Osteocyte (in vitro differentiated cells): ENCODE data around the gene MYT1. TPM values are rescaled to one million over a fixed set of nuclear protein-coding genes. Genes with fewer than 3 reads are reported as not detected.

Source experiments
- DNase-seq: peaks from one replicate; pipeline ENCODE4 v3.0.0; 2021; ENCODE audit warnings: mixed read lengths; ENCODE audit not compliant: unreplicated experiment; ENCODE audit errors: extremely low spot score
- H3K27ac Mint-ChIP-seq: one replicate; pipeline ENCODE4 v1.8.0; 2021; ENCODE audit warnings: mild to moderate bottlenecking, mixed read lengths; ENCODE audit not compliant: unreplicated experiment
- H3K27me3 Mint-ChIP-seq: one replicate; pipeline ENCODE4 v1.8.0; 2021; ENCODE audit warnings: mixed read lengths; ENCODE audit not compliant: unreplicated experiment
- H3K36me3 Mint-ChIP-seq: one replicate; pipeline ENCODE4 v1.8.0; 2021; ENCODE audit warnings: mixed read lengths; ENCODE audit not compliant: unreplicated experiment
- H3K4me1 Mint-ChIP-seq: one replicate; pipeline ENCODE4 v1.8.0; 2021; ENCODE audit warnings: mixed read lengths; ENCODE audit not compliant: unreplicated experiment
- H3K4me3 Mint-ChIP-seq: one replicate; pipeline ENCODE4 v1.8.0; 2021; ENCODE audit warnings: mild to moderate bottlenecking, moderate library complexity, mixed read lengths; ENCODE audit not compliant: unreplicated experiment
- H3K9me3 Mint-ChIP-seq: one replicate; pipeline ENCODE4 v1.8.0; 2021; ENCODE audit warnings: mixed read lengths; ENCODE audit not compliant: unreplicated experiment
- total RNA-seq: library from RNA; stranded (reverse); gene quantifications from 2 replicates; pipeline ENCODE4 v1.2.1, GENCODE V29; 2021
- TF ChIP-seq, protein P1 (sequence below): fragments of 200-600 bp; sonication (generic); IDR thresholded peaks from 2 replicates; pipeline ENCODE4 v1.5.0; 2021; ENCODE audit warnings: antibody characterized with exemption, mild to moderate bottlenecking, moderate library complexity

Gene MYT1
- total RNA-seq, 1 donor from 2014 or later: not detected

DNA sequence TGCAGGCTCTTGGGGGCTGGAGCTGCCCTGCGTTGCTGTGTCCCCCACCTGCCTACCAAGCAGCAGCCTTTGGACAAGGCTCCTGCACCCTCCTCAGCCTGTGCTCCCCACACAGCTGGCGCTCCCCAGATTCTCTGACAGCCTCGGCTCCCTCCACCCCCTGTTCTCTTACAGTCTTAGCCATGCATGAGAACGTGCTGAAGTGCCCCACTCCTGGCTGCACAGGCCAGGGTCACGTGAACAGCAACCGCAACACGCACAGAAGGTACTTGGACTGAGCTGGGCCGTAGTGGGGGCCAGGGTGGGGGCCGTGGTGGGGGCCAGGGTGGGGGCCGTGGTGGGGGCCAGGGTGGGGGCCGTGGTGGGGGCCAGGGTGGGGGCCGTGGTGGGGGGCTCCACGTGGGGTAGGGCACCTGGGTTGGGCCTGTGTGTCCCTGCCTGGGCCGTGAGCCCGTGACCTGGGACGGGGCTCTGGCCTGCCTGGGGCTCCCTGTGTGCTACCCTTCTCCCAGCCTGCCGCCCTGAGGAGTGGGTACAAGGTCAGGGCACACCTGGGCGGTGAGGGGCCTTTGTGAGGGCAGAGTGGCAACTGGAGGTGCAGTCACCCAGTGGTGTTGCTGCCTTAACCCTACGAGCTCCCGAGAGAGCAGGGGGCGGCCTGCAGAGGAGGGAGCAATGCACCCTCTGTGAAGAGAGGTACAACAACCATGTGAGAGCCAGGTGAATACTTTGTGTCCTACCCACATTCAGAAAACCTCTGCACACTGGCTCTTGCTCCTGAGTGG, 47.8 kb downstream of the MYT1 start:
- H3K9me3 Mint-ChIP-seq: no peaks in the 10 kb centered on the region
- H3K27me3 Mint-ChIP-seq: peaks cover 38% of the 10 kb centered on the region
- DNase-seq: no peak
- H3K27ac Mint-ChIP-seq: no peak overlapping the region
- H3K4me1 Mint-ChIP-seq: no peaks in the 10 kb centered on the region
- H3K4me3 Mint-ChIP-seq: no peak overlapping the region
- TF ChIP-seq, protein P1, sequence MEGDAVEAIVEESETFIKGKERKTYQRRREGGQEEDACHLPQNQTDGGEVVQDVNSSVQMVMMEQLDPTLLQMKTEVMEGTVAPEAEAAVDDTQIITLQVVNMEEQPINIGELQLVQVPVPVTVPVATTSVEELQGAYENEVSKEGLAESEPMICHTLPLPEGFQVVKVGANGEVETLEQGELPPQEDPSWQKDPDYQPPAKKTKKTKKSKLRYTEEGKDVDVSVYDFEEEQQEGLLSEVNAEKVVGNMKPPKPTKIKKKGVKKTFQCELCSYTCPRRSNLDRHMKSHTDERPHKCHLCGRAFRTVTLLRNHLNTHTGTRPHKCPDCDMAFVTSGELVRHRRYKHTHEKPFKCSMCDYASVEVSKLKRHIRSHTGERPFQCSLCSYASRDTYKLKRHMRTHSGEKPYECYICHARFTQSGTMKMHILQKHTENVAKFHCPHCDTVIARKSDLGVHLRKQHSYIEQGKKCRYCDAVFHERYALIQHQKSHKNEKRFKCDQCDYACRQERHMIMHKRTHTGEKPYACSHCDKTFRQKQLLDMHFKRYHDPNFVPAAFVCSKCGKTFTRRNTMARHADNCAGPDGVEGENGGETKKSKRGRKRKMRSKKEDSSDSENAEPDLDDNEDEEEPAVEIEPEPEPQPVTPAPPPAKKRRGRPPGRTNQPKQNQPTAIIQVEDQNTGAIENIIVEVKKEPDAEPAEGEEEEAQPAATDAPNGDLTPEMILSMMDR: no peak
- no peaks in the 10 kb centered on the region for H3K36me3 Mint-ChIP-seq

DNA sequence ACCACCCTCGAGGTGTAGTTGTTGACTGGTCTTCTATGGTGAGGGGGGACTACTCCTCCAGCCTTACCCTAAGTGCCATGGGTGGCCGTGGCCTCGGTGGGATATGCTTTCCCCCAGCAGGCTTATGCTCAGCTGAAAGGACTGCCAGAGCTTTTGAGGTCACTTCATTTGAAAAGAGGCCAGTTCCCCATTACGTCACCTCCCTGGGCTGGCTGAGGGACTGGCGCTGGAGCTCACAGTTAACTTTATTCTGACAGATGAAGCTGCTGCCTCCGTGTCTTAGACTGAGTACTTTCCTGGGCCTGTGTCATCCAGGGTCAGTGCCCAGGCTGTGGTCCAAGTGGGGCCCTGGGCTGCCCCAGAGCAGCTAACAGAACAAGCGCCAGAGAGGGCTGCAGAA, 48.5 kb downstream of the MYT1 start:
- Mint-ChIP-seq H3K27me3 (peaks cover 35% of the 10 kb centered on the region), H3K27ac (no peak overlapping the region)
- no peak for DNase-seq

DNA sequence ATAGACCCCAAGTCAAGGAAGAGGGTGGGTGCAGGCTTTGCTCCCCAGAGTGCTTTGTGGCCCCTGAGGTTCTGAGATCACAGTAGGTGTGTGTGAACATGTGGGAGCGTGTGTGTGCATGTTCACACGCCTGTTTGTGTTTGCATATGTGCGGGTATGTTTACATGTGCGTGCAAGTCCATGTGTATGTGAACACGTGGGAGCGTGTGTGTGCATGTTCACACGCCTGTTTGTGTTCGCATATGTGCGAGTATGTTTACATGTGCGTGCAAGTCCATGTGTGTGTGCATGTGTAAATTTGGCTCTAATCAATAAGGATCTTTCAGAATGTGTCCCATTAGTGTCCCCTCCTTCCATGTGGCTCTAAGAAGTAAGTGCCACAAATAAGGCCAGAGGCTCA, 49.9 kb downstream of the MYT1 start:
- no peak overlapping the region for H3K4me3 Mint-ChIP-seq
- H3K27me3 Mint-ChIP-seq: peaks cover 39% of the 10 kb centered on the region
- no peaks in the 10 kb centered on the region for H3K36me3 Mint-ChIP-seq
- H3K4me1 Mint-ChIP-seq: no peaks in the 10 kb centered on the region
- H3K9me3 Mint-ChIP-seq: no peaks in the 10 kb centered on the region
- no peak for DNase-seq
- H3K27ac Mint-ChIP-seq: no peak overlapping the region
- TF ChIP-seq, protein P1: no peak

More for the DNA sequence above, 48.5 kb downstream of the MYT1 start:
- no peaks in the 10 kb centered on the region for H3K36me3 Mint-ChIP-seq
- TF ChIP-seq, protein P1: no peak
- no peaks in the 10 kb centered on the region for H3K9me3 Mint-ChIP-seq
- no peak overlapping the region for H3K4me3 Mint-ChIP-seq
- no peaks in the 10 kb centered on the region for H3K4me1 Mint-ChIP-seq

DNA sequence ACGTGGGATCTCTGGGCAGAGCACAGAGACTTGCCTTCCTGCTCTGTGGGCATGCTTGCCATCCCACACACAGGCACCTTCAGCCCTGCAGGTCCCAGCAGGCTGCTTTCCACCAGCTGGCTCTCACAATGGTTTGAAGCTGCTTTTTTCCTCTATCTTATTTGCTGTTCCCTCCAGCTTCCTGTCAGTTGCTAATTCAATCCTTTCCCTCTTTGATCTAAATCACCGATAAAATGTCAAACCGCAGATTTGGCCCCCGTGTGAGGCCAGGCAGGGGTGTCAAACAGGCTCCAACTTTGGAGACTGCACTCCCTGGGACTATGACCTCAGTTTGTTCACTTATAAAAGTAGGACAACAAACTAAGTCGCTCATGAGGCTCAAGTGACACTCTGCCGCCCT, 50.7 kb downstream of the MYT1 start:
- Mint-ChIP-seq H3K27ac (no peak overlapping the region), H3K9me3 (no peaks in the 10 kb centered on the region), H3K4me3 (no peak overlapping the region), H3K4me1 (no peaks in the 10 kb centered on the region), H3K27me3 (peaks cover 38% of the 10 kb centered on the region), H3K36me3 (no peaks in the 10 kb centered on the region)
- TF ChIP-seq, protein P1: no peak
- no peak for DNase-seq

DNA sequence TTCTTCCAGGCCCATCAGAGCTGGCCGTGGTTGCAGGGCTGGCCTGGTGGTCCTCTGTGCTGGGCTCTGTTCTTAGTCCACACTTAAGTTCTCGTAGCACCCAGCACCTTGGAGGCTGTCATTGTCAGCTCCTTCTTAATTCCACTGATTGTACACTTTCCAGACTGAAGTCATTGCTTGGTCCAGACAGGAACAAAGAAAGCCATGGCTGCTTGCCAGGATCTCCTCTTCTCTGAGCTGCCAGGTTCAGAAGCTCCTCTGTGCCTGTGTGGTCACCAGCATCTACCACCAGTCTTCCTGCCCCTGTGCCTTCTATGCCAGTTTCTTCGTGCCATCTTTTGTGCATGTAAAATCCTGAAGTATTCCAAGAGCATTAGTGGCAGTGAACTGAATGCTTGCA, 51.8 kb downstream of the MYT1 start:
- no peak for DNase-seq
- no peaks in the 10 kb centered on the region for H3K36me3 Mint-ChIP-seq
- no peak overlapping the region for H3K4me3 Mint-ChIP-seq
- H3K4me1 Mint-ChIP-seq: no peaks in the 10 kb centered on the region
- no peaks in the 10 kb centered on the region for H3K9me3 Mint-ChIP-seq
- H3K27me3 Mint-ChIP-seq: peaks cover 38% of the 10 kb centered on the region
- TF ChIP-seq, protein P1: no peak
- H3K27ac Mint-ChIP-seq: no peak overlapping the region
